IPS DF 6.9 (cell line): ENCODE measurements around the gene BAHCC1.

Experiments used
- DNase-seq: peaks from one replicate; pipeline ENCODE4 v3.0.0-alpha.2; 2013; ENCODE audit warnings: low read depth, low spot score
- H3K27ac ChIP-seq: one replicate; pipeline ENCODE4 v1.5.1; 2013; ENCODE audit warnings: low read length, control low read depth
- H3K27me3 ChIP-seq: 2 replicates; pipeline ENCODE4 v1.6.1; 2013; ENCODE audit warnings: mild to moderate bottlenecking, low read length; ENCODE audit not compliant: control insufficient read depth, insufficient read depth
- H3K36me3 ChIP-seq: 2 replicates; pipeline ENCODE4 v1.6.1; 2013; ENCODE audit warnings: low read length; ENCODE audit not compliant: control insufficient read depth, insufficient read depth
- H3K4me1 ChIP-seq: 2 replicates; pipeline ENCODE4 v1.6.1; 2013; ENCODE audit warnings: low read length; ENCODE audit not compliant: control insufficient read depth, insufficient read depth
- H3K4me3 ChIP-seq: 2 replicates; pipeline ENCODE4 v1.5.1; 2013; ENCODE audit warnings: mild to moderate bottlenecking, low read length
- H3K9me3 ChIP-seq: 2 replicates; pipeline ENCODE4 v1.6.1; 2013; ENCODE audit warnings: low read length, inconsistent platforms; ENCODE audit not compliant: control insufficient read depth, insufficient read depth
- WGBS: extraction: QIAGEN DNeasy Blood & Tissue Kit; methylation state at CpG from one replicate; pipeline ENCODE4 v1.1.7; 2013; ENCODE audit warnings: mixed read lengths, missing lambda C conversion rate; ENCODE audit not compliant: insufficient read length, insufficient coverage; 5-methylcytosine and 5-hydroxymethylcytosine counted together

BAHCC1 gene

GRCh38 chr17:81429821-81430551 lies 34.7 kb downstream of the BAHCC1 start:
- Histone ChIP-seq H3K4me3 (no peak overlapping the region), H3K9me3 (no peaks in the 10 kb centered on the region), H3K4me1 (no peaks in the 10 kb centered on the region), H3K27me3 (no peaks in the 10 kb centered on the region), H3K36me3 (no peaks in the 10 kb centered on the region; the same call in 1 of the 2 replicates), H3K27ac (no peak overlapping the region)
- DNase-seq = no peak
- no CpG with 5 or more reads among the region's 30 CpGs for WGBS

- Histone ChIP-seq H3K36me3 (no peaks in the 10 kb centered on the region; the same call in 1 of the 2 replicates), H3K27me3 (no peaks in the 10 kb centered on the region), H3K27ac (no peak overlapping the region), H3K4me1 (peaks cover 3% of the 10 kb centered on the region; the same call in 1 of the 2 replicates), H3K4me3 (no peak overlapping the region), H3K9me3 (no peaks in the 10 kb centered on the region)
- no CpG with 5 or more reads among the region's 25 CpGs for WGBS
- no peak for DNase-seq
These were observed 36.6 kb downstream of the BAHCC1 start for GRCh38 chr17:81431545-81432482.

- H3K4me1 ChIP-seq = peaks cover 3% of the 10 kb centered on the region; the same call in 1 of the 2 replicates
- DNase-seq = no peak
- H3K27me3 ChIP-seq = no peaks in the 10 kb centered on the region
- no CpG with 5 or more reads among the region's 10 CpGs for WGBS
- no peaks in the 10 kb centered on the region for H3K9me3 ChIP-seq
- no peak overlapping the region for H3K27ac ChIP-seq
- H3K4me3 ChIP-seq = no peak overlapping the region
- H3K36me3 ChIP-seq = no peaks in the 10 kb centered on the region; the same call in 1 of the 2 replicates
These were observed 37.7 kb downstream of the BAHCC1 start for GRCh38 chr17:81432941-81433340.

GRCh38 chr17:81433656-81434055 lies 38.4 kb downstream of the BAHCC1 start:
- WGBS = no CpG with 5 or more reads among the region's 24 CpGs
- no peak overlapping the region for H3K4me3 ChIP-seq
- H3K27ac ChIP-seq = no peak overlapping the region

GRCh38 chr17:81434072-81434471 lies 38.8 kb downstream of the BAHCC1 start:
- H3K4me1 ChIP-seq = peaks cover 3% of the 10 kb centered on the region; the same call in 1 of the 2 replicates
- no CpG with 5 or more reads among the region's 15 CpGs for WGBS
- H3K27me3 ChIP-seq = no peaks in the 10 kb centered on the region
- no peak for DNase-seq
- H3K9me3 ChIP-seq = no peaks in the 10 kb centered on the region
- H3K4me3 ChIP-seq = no peak overlapping the region
- no peaks in the 10 kb centered on the region; the same call in 1 of the 2 replicates for H3K36me3 ChIP-seq
- H3K27ac ChIP-seq = no peak overlapping the region

More at GRCh38 chr17:81433656-81434055, 38.4 kb downstream of the BAHCC1 start:
- H3K9me3 ChIP-seq = no peaks in the 10 kb centered on the region
- no peaks in the 10 kb centered on the region; the same call in 1 of the 2 replicates for H3K36me3 ChIP-seq
- no peaks in the 10 kb centered on the region for H3K27me3 ChIP-seq
- H3K4me1 ChIP-seq = peaks cover 3% of the 10 kb centered on the region; the same call in 1 of the 2 replicates
- no peak for DNase-seq

GRCh38 chr17:81434681-81435417 lies 39.6 kb downstream of the BAHCC1 start:
- Histone ChIP-seq H3K27me3 (no peaks in the 10 kb centered on the region), H3K27ac (no peak overlapping the region), H3K4me3 (no peak overlapping the region), H3K9me3 (no peaks in the 10 kb centered on the region), H3K4me1 (peaks cover 3% of the 10 kb centered on the region; the same call in 1 of the 2 replicates), H3K36me3 (no peaks in the 10 kb centered on the region; the same call in 1 of the 2 replicates)
- no peak for DNase-seq
- WGBS = no CpG with 5 or more reads among the region's 17 CpGs

GRCh38 chr17:81435652-81436293 lies 40.5 kb downstream of the BAHCC1 start:
- Histone ChIP-seq H3K36me3 (no peaks in the 10 kb centered on the region; the same call in 1 of the 2 replicates), H3K27ac (no peak overlapping the region), H3K4me1 (peaks cover 3% of the 10 kb centered on the region; the same call in 1 of the 2 replicates), H3K9me3 (no peaks in the 10 kb centered on the region), H3K4me3 (no peak overlapping the region), H3K27me3 (no peaks in the 10 kb centered on the region)
- WGBS = no CpG with 5 or more reads among the region's 10 CpGs
- DNase-seq = no peak

GRCh38 chr17:81436294-81436849 lies 41.1 kb downstream of the BAHCC1 start:
- no peak overlapping the region for H3K27ac ChIP-seq
- no peaks in the 10 kb centered on the region for H3K9me3 ChIP-seq
- no peak for DNase-seq
- no peaks in the 10 kb centered on the region for H3K27me3 ChIP-seq
- no peak overlapping the region for H3K4me3 ChIP-seq
- WGBS = no CpG with 5 or more reads among the region's 19 CpGs
- no peaks in the 10 kb centered on the region; the same call in 1 of the 2 replicates for H3K36me3 ChIP-seq
- H3K4me1 ChIP-seq = peaks cover 6% of the 10 kb centered on the region

GRCh38 chr17:81437191-81437651 lies 42.0 kb downstream of the BAHCC1 start:
- no peaks in the 10 kb centered on the region; the same call in 1 of the 2 replicates for H3K36me3 ChIP-seq
- no CpG with 5 or more reads among the region's 10 CpGs for WGBS
- H3K4me3 ChIP-seq = no peak overlapping the region
- H3K4me1 ChIP-seq = peaks cover 6% of the 10 kb centered on the region
- H3K27me3 ChIP-seq = no peaks in the 10 kb centered on the region
- H3K9me3 ChIP-seq = no peaks in the 10 kb centered on the region
- no peak for DNase-seq
- no peak overlapping the region for H3K27ac ChIP-seq
